Activated naive CD8-positive, alpha-beta T cell treated with anti-CD3 and anti-CD28 coated beads, Interleukin-2, amount 10 ng/mL, durations not matched to agents 7 days and 5 days (primary cell): ENCODE data around the gene GPR160. TPM values are rescaled to one million over a fixed set of nuclear protein-coding genes. Genes with fewer than 3 reads are reported as not detected.

ENCODE experiments used
- ATAC-seq: fragments of 150-1000 bp; cut with Tn5 transposase; one replicate; pipeline ENCODE4 v1.10.0; 2021; ENCODE audit warnings: low read depth, moderate library complexity
- POLR2A ChIA-PET: fragments of 350-600 bp; sonication (Branson Sonifier 250); formaldehyde crosslinking; loops from one replicate; lab custom pipeline; 2021; ENCODE audit warnings: antibody characterized with exemption; lab: Charles Lee
- DNase-seq: peaks from one replicate; pipeline ENCODE4 v3.0.0; 2021
- H3K27ac Mint-ChIP-seq: one replicate; pipeline ENCODE4 v1.8.0; 2022; ENCODE audit warnings: mild to moderate bottlenecking, mixed read lengths
- H3K27me3 Mint-ChIP-seq: one replicate; pipeline ENCODE4 v1.8.0; 2022; ENCODE audit warnings: mild to moderate bottlenecking, moderate library complexity, mixed read lengths
- H3K36me3 Mint-ChIP-seq: one replicate; pipeline ENCODE4 v1.8.0; 2021; ENCODE audit warnings: mild to moderate bottlenecking, mixed read lengths
- H3K4me1 Mint-ChIP-seq: one replicate; pipeline ENCODE4 v1.8.0; 2021; ENCODE audit warnings: mixed read lengths
- H3K4me3 Mint-ChIP-seq: one replicate; pipeline ENCODE4 v1.8.0; 2022; ENCODE audit warnings: mild to moderate bottlenecking, moderate library complexity, mixed read lengths
- H3K9me3 Mint-ChIP-seq: one replicate; pipeline ENCODE4 v1.8.0; 2021; ENCODE audit warnings: mixed read lengths
- total RNA-seq, 2 experiments: library from RNA; stranded (reverse); gene quantifications; one replicate each; pipeline ENCODE4 v1.2.3, GENCODE V29; 2021

GPR160 gene
- total RNA-seq, 2 experiments from 2014 or later, result 9.7 to 10.5 TPM

GRCh38 chr3:170128259-170128976 lies 90.6 kb downstream of the GPR160 start:
- peak overlapping the region; percentile 45 for H3K4me3 Mint-ChIP-seq
- peak; percentile 62 for ATAC-seq
- POLR2A ChIA-PET, result interaction anchor here (0.5 to 1.5 kb wide), 4 partner anchors 10 to 53 kb away, joined by 3 to 6 read pairs (median 4); partner anchors contain the start of gene PHC3
- H3K36me3 Mint-ChIP-seq, result peaks cover 40% of the 10 kb centered on the region
- DNase-seq, result peak; percentile 47
- H3K9me3 Mint-ChIP-seq, result peaks cover 2% of the 10 kb centered on the region
- H3K4me1 Mint-ChIP-seq, result peaks cover 18% of the 10 kb centered on the region
- H3K27ac Mint-ChIP-seq, result peak overlapping the region; percentile 74
- no peaks in the 10 kb centered on the region for H3K27me3 Mint-ChIP-seq

DNA sequence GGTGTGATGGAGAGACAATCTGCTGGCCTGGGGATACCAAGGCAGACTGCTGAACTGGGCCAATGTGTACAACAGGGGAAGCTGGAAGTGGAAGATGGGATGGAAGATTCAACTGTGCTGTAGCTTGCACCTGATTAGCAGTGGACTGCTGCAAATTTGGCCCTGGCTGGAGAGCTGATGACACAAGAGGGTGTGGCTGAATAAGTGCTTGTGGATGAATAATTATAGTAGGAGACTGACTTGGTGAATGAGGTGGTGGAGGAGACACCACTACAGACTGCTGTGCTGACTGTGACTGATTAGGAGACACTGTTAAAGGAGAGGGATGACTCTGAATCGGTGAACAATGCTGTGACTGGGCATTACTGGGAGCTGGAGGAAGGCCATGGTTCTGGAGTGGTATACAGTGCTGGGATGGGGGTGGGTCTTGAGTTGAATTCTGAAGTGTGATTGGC lies 91.2 kb downstream of the GPR160 start:
- Mint-ChIP-seq H3K4me1 (peaks cover 20% of the 10 kb centered on the region), H3K9me3 (peaks cover 4% of the 10 kb centered on the region), H3K4me3 (peak overlapping the region; percentile 45), H3K36me3 (peaks cover 45% of the 10 kb centered on the region), H3K27me3 (no peaks in the 10 kb centered on the region), H3K27ac (peak overlapping the region; percentile 74)
- POLR2A ChIA-PET, result interaction anchor here (0.5 to 1.5 kb wide), 4 partner anchors 9 to 53 kb away, joined by 3 to 6 read pairs (median 4); partner anchors contain the start of gene PHC3
- DNase-seq (no peak), ATAC-seq (peak; percentile 53)

DNA sequence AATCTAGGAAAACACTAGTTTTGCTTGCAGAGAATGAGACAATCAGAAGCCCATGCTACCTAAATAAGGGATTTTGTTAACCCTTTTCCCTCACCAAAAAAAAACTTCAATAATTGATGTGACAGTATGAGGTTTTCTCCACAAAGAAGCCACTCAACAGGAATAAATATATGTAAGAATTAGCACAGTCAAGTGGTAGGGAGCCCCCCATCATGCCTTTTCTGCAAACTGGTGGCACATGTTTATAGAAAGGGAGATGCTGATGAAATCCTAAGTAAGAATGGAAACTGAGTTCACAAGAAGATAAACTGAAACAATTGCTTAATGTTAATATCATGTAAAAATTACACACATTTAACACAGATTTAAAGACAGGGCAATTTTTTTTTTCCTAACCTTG lies 92.7 kb downstream of the GPR160 start:
- Mint-ChIP-seq H3K27ac (no peak overlapping the region), H3K9me3 (peaks cover 10% of the 10 kb centered on the region), H3K4me1 (peaks cover 20% of the 10 kb centered on the region), H3K4me3 (no peak overlapping the region), H3K27me3 (no peaks in the 10 kb centered on the region), H3K36me3 (peaks cover 56% of the 10 kb centered on the region)
- DNase-seq (no peak), ATAC-seq (no peak)
- POLR2A ChIA-PET, result no interaction called here

GRCh38 chr3:170132335-170132734 lies 94.5 kb downstream of the GPR160 start:
- DNase-seq (no peak), ATAC-seq (peak; percentile 28)
- no peak overlapping the region for H3K4me3 Mint-ChIP-seq
- peaks cover 10% of the 10 kb centered on the region for H3K9me3 Mint-ChIP-seq
- peaks cover 19% of the 10 kb centered on the region for H3K4me1 Mint-ChIP-seq
- no peaks in the 10 kb centered on the region for H3K27me3 Mint-ChIP-seq
- no peak overlapping the region for H3K27ac Mint-ChIP-seq
- POLR2A ChIA-PET, result no interaction called here
- H3K36me3 Mint-ChIP-seq, result peaks cover 63% of the 10 kb centered on the region

Other genes with a start within 250 kb of the GPR160 start
- under 1 TPM; 0.22 to 0.23 TPM for gene LRRIQ4, start 225.1 kb upstream of the GPR160 start, total RNA-seq
- gene LRRC34, start 225.1 kb upstream of the GPR160 start, total RNA-seq, result 1 to 10 TPM; 6.9 to 8.1 TPM
- gene LRRC31, start 168.1 kb upstream of the GPR160 start, total RNA-seq, result not detected
- gene SAMD7, start 126.4 kb upstream of the GPR160 start, total RNA-seq, result not detected
- gene SEC62, start 71.2 kb upstream of the GPR160 start, total RNA-seq, result 10 to 100 TPM; 77.1 to 77.4 TPM
- gene PHC3, start 143.7 kb downstream of the GPR160 start, total RNA-seq, result 100 to 1,000 TPM in 1 of 2 experiments, 10 to 100 TPM in 1; 94.9 to 105 TPM
- 10 to 100 TPM; 23.7 to 24.2 TPM for gene PRKCI, start 184.4 kb downstream of the GPR160 start, total RNA-seq